HepG2 (cell line): ENCODE results near the gene VWA3A. TPM values are rescaled to one million over a fixed set of nuclear protein-coding genes. Genes with fewer than 3 reads are reported as not detected.

ENCODE experiments used
- ATF7 ChIP-seq, 2 experiments: fragments of 450-650 bp in 1 of 2; sonication (generic) in 1 of 2; formaldehyde crosslinking in 1 of 2; IDR thresholded peaks; 2 replicates each; pipeline versions ENCODE4 v1.4.0 to v1.6.1; 2016 to 2020; ENCODE audit warnings: antibody characterized with exemption in 1 of 2, mild to moderate bottlenecking in 1 of 2, missing genetic modification reagents in 1 of 2
- DMAP1 ChIP-seq: IDR thresholded peaks from 2 replicates; pipeline ENCODE4 v1.6.1; 2016
- ESRRA ChIP-seq: sonication (generic); formaldehyde crosslinking; IDR thresholded peaks from 2 replicates; pipeline ENCODE4 v1.5.1; 2020; ENCODE audit warnings: mild to moderate bottlenecking, low read depth, missing genetic modification reagents
- NFKBIZ ChIP-seq: IDR thresholded peaks from 2 replicates; pipeline ENCODE4 v1.6.1; 2018; ENCODE audit warnings: missing genetic modification reagents, missing compliant biosample characterization
- TCF12 ChIP-seq, 2 experiments: fragments of 450-650 bp in 1 of 2; sonication (generic) in 1 of 2; formaldehyde crosslinking in 1 of 2; IDR thresholded peaks; 2 replicates each; pipeline versions ENCODE4 v1.6.1 to v1.8.0; 2017 to 2022; ENCODE audit warnings: antibody characterized with exemption in 1 of 2, mild to moderate bottlenecking in 1 of 2, missing genetic modification reagents in 1 of 2, moderate library complexity in 1 of 2
- THYN1 ChIP-seq: sonication (generic); formaldehyde crosslinking; IDR thresholded peaks from 2 replicates; pipeline ENCODE4 v1.8.1; 2023; ENCODE audit warnings: low read depth, mild to moderate bottlenecking, moderate library complexity, missing genetic modification reagents, borderline replicate concordance
- ZMYM4 ChIP-seq: sonication (generic); formaldehyde crosslinking; IDR thresholded peaks from 2 replicates; pipeline ENCODE4 v1.8.1; 2023; ENCODE audit warnings: mild to moderate bottlenecking, missing genetic modification reagents
- ZNF225 ChIP-seq: sonication (generic); formaldehyde crosslinking; IDR thresholded peaks from 2 replicates; pipeline ENCODE4 v1.4.0; 2020; ENCODE audit warnings: mild to moderate bottlenecking, missing genetic modification reagents
- ZNF354B ChIP-seq: sonication (generic); formaldehyde crosslinking; IDR thresholded peaks from 2 replicates; pipeline ENCODE4 v1.8.0; 2022; ENCODE audit warnings: mild to moderate bottlenecking, missing genetic modification reagents
- ZNF546 ChIP-seq: sonication (generic); formaldehyde crosslinking; conservative IDR thresholded peaks from 2 replicates; pipeline ENCODE4 v1.8.1; 2023; ENCODE audit warnings: mild to moderate bottlenecking, missing genetic modification reagents
- ZNF569 ChIP-seq: sonication (generic); formaldehyde crosslinking; IDR thresholded peaks from 2 replicates; pipeline ENCODE4 v1.5.0; 2020; ENCODE audit warnings: mild to moderate bottlenecking, missing genetic modification reagents, moderate library complexity, borderline replicate concordance
- ZNF879 ChIP-seq: sonication (generic); formaldehyde crosslinking; IDR thresholded peaks from 2 replicates; pipeline ENCODE4 v1.8.1; 2023; ENCODE audit warnings: missing genetic modification reagents
- polyA plus RNA-seq, 8 experiments: library from polyadenylated mRNA; depleted of rRNA in 3 of 8; stranded (reverse) in 7 of 8; unstranded in 1 of 8; fragments of >200 nt; fragmentation: Illumina TruSeq in 4 of 8; extraction: Trizol in 4 of 8; gene quantifications; 2 replicates each; pipeline versions ENCODE4 v1.2.1 to v1.2.3, GENCODE V29; 2011 to 2016; ENCODE audit warnings: low read depth in 4 of 8, missing spikeins in 1 of 8, mixed read lengths in 1 of 8; ENCODE audit not compliant: insufficient read depth in 1 of 8
- total RNA-seq, 5 experiments: library from RNA; depleted of rRNA; stranded (reverse); fragments of >200 nt; fragmentation: Illumina TruSeq; extraction: Trizol; gene quantifications; 2 replicates each; pipeline ENCODE4 v1.2.3, GENCODE V29; 2016; ENCODE audit warnings: low read depth in 1 of 5
- TF ChIP-seq, protein P1 (sequence below): sonication (generic); formaldehyde crosslinking; IDR thresholded peaks from 2 replicates; pipeline ENCODE4 v1.4.0; 2020; ENCODE audit warnings: missing genetic modification reagents
- TF ChIP-seq, protein P2 (sequence below): sonication (generic); formaldehyde crosslinking; IDR thresholded peaks from 2 replicates; pipeline ENCODE4 v1.5.1; 2020; ENCODE audit warnings: mild to moderate bottlenecking, moderate library complexity, missing genetic modification reagents
- TF ChIP-seq, protein P3 (sequence below): IDR thresholded peaks from 2 replicates; pipeline ENCODE4 v1.6.1; 2012; ENCODE audit warnings: inconsistent platforms
- TF ChIP-seq, protein P4 (sequence below): fragments of 450-650 bp; IDR thresholded peaks from 2 replicates; pipeline ENCODE4 v1.6.1; 2017; ENCODE audit warnings: mild to moderate bottlenecking
- TF ChIP-seq, protein P5 (sequence below): IDR thresholded peaks from 2 replicates; pipeline ENCODE4 v1.6.1; 2018; ENCODE audit warnings: missing genetic modification reagents

Gene VWA3A
- total and polyA plus RNA-seq, 2 of the 13 experiments (the other 11 are each of a cell fraction or from before 2014, with no cell fraction given): 0.03 to 0.07 TPM

DNA sequence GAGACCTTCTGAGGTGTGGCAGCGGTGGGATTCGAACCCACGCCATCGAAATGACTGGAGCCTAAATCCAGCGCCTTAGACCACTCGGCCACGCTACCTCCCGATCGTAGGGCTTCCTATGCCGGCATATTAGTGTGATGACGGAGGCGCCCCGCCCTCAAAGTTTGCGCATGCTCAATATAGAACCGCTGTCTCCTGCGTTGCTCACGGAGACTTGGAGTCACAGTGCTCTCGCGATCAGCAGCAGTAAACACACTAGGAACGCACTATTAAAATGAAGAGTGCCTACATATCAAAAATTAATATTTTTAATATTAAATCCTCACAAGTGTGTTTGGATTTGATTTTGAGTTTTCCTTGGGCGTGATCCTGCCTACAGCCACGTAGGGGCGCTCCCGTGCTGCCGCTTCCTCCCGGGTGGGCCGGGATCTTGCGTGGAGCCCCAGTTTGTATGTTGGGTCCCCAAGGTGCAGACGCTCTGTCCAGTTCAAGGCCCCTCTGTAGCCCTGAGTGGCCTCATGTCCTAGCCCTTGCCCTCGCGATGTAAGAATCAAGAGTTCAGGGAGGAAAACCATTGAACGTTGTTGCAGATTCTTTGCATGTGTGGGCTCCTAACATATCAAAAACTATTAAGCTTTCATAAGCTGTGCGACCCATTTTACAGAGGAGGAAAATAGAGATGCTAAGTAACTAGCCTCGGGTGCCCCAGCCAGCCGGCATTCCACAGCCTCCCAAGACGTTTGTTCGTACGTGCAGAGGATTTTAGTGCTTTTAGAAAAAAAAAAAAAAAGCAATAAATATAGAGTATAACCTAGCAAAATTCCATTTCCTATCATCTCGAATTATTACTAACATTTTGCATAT, 103.6 kb downstream of the VWA3A start (continued):
- TF ChIP-seq, protein P1, sequence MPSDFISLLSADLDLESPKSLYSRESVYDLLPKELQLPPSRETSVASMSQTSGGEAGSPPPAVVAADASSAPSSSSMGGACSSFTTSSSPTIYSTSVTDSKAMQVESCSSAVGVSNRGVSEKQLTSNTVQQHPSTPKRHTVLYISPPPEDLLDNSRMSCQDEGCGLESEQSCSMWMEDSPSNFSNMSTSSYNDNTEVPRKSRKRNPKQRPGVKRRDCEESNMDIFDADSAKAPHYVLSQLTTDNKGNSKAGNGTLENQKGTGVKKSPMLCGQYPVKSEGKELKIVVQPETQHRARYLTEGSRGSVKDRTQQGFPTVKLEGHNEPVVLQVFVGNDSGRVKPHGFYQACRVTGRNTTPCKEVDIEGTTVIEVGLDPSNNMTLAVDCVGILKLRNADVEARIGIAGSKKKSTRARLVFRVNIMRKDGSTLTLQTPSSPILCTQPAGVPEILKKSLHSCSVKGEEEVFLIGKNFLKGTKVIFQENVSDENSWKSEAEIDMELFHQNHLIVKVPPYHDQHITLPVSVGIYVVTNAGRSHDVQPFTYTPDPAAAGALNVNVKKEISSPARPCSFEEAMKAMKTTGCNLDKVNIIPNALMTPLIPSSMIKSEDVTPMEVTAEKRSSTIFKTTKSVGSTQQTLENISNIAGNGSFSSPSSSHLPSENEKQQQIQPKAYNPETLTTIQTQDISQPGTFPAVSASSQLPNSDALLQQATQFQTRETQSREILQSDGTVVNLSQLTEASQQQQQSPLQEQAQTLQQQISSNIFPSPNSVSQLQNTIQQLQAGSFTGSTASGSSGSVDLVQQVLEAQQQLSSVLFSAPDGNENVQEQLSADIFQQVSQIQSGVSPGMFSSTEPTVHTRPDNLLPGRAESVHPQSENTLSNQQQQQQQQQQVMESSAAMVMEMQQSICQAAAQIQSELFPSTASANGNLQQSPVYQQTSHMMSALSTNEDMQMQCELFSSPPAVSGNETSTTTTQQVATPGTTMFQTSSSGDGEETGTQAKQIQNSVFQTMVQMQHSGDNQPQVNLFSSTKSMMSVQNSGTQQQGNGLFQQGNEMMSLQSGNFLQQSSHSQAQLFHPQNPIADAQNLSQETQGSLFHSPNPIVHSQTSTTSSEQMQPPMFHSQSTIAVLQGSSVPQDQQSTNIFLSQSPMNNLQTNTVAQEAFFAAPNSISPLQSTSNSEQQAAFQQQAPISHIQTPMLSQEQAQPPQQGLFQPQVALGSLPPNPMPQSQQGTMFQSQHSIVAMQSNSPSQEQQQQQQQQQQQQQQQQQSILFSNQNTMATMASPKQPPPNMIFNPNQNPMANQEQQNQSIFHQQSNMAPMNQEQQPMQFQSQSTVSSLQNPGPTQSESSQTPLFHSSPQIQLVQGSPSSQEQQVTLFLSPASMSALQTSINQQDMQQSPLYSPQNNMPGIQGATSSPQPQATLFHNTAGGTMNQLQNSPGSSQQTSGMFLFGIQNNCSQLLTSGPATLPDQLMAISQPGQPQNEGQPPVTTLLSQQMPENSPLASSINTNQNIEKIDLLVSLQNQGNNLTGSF: no peak
- TF ChIP-seq ZNF879 (no peak), ZMYM4 (peak; percentile 86), THYN1 (CRISPR knock-in tag) (no peak; the same call in 1 of the 2 replicates), ZNF546 (peak; percentile 50; the same call in 1 of the 2 replicates), NFKBIZ (CRISPR knock-in tag) (peak; percentile 85; the same call in 1 of the 2 replicates), ATF7 (IDR thresholded peaks at IDR 0.05) (no peak), ATF7 (CRISPR knock-in tag; IDR thresholded peaks at IDR 0.05) (no peak), ZNF225 (peak; percentile 79; the same call in 1 of the 2 replicates), ZNF569 (CRISPR knock-in tag) (no peak), ZNF354B (no peak; the same call in 1 of the 2 replicates), DMAP1 (CRISPR knock-in tag) (peak; percentile 59), ESRRA (CRISPR knock-in tag) (no peak; the same call in 1 of the 2 replicates), TCF12 (IDR thresholded peaks at IDR 0.05) (no peak), TCF12 (CRISPR knock-in tag; IDR thresholded peaks at IDR 0.05) (0 out of 2 replicates have a peak, but pooled peaks have one; percentile 17)
- TF ChIP-seq, protein P2, sequence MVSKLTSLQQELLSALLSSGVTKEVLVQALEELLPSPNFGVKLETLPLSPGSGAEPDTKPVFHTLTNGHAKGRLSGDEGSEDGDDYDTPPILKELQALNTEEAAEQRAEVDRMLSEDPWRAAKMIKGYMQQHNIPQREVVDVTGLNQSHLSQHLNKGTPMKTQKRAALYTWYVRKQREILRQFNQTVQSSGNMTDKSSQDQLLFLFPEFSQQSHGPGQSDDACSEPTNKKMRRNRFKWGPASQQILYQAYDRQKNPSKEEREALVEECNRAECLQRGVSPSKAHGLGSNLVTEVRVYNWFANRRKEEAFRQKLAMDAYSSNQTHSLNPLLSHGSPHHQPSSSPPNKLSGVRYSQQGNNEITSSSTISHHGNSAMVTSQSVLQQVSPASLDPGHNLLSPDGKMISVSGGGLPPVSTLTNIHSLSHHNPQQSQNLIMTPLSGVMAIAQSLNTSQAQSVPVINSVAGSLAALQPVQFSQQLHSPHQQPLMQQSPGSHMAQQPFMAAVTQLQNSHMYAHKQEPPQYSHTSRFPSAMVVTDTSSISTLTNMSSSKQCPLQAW (CRISPR knock-in tag): peak; percentile 91
- TF ChIP-seq, protein P3, sequence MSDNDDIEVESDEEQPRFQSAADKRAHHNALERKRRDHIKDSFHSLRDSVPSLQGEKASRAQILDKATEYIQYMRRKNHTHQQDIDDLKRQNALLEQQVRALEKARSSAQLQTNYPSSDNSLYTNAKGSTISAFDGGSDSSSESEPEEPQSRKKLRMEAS: no peak
- TF ChIP-seq, protein P4, sequence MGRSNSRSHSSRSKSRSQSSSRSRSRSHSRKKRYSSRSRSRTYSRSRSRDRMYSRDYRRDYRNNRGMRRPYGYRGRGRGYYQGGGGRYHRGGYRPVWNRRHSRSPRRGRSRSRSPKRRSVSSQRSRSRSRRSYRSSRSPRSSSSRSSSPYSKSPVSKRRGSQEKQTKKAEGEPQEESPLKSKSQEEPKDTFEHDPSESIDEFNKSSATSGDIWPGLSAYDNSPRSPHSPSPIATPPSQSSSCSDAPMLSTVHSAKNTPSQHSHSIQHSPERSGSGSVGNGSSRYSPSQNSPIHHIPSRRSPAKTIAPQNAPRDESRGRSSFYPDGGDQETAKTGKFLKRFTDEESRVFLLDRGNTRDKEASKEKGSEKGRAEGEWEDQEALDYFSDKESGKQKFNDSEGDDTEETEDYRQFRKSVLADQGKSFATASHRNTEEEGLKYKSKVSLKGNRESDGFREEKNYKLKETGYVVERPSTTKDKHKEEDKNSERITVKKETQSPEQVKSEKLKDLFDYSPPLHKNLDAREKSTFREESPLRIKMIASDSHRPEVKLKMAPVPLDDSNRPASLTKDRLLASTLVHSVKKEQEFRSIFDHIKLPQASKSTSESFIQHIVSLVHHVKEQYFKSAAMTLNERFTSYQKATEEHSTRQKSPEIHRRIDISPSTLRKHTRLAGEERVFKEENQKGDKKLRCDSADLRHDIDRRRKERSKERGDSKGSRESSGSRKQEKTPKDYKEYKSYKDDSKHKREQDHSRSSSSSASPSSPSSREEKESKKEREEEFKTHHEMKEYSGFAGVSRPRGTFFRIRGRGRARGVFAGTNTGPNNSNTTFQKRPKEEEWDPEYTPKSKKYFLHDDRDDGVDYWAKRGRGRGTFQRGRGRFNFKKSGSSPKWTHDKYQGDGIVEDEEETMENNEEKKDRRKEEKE: no peak
- TF ChIP-seq, protein P5, sequence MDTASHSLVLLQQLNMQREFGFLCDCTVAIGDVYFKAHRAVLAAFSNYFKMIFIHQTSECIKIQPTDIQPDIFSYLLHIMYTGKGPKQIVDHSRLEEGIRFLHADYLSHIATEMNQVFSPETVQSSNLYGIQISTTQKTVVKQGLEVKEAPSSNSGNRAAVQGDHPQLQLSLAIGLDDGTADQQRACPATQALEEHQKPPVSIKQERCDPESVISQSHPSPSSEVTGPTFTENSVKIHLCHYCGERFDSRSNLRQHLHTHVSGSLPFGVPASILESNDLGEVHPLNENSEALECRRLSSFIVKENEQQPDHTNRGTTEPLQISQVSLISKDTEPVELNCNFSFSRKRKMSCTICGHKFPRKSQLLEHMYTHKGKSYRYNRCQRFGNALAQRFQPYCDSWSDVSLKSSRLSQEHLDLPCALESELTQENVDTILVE (CRISPR knock-in tag): peak; percentile 92; the same call in 1 of the 2 replicates
